ENCODE measurements around the gene NCKIPSD. TPM values are rescaled to one million over a fixed set of nuclear protein-coding genes. Genes with fewer than 3 reads are reported as not detected.
A peak's percentile ranks its signal among the peaks of the same experiment; 100 is the strongest.

Gene NCKIPSD
- total RNA-seq, 1 experiment from 2014 or later = 46.0 TPM

- Histone ChIP-seq H2AFZ (ENCODE audit: low read length) (no peak overlapping the region), H3K27me3 (ENCODE audit: insufficient read depth, low read length) (no peaks in the 10 kb centered on the region), H3K4ac (ENCODE audit: low read depth, low read length) (peak overlapping the region; percentile 5), H3K23ac (ENCODE audit: insufficient read length, low read depth, low read length) (no peak overlapping the region), H2BK12ac (ENCODE audit: insufficient read length, low read depth, low read length) (no peak overlapping the region), H3K56ac (ENCODE audit: insufficient read length, low read depth, low read length) (no peak overlapping the region), H3K4me2 (ENCODE audit: insufficient read depth, insufficient read length, low read length) (no peak overlapping the region), H4K91ac (ENCODE audit: insufficient read length, low read depth, low read length) (peak overlapping the region; percentile 27), H3K79me2 (ENCODE audit: insufficient read depth, low read length) (peaks cover 16% of the 10 kb centered on the region; the same call in 1 of the 2 replicates), H3K9me3 (ENCODE audit: control insufficient read depth, low read depth, low read length) (no peaks in the 10 kb centered on the region), H3K4me1 (ENCODE audit: insufficient read depth, low read length) (no peaks in the 10 kb centered on the region; the same call in 1 of the 2 replicates), H4K8ac (replicated peaks; ENCODE audit: insufficient read length, low read depth, low read length) (no peak overlapping the region), H2BK120ac (ENCODE audit: low read depth, low read length, poor library complexity, severe bottlenecking) (no peak overlapping the region), H3T11ph (ENCODE audit: low read length) (no peak overlapping the region), H4K5ac (ENCODE audit: insufficient read length, low read depth, low read length) (no peak overlapping the region), H4K20me1 (ENCODE audit: control insufficient read depth, insufficient read depth, insufficient read length) (peaks cover 2% of the 10 kb centered on the region), H3K18ac (ENCODE audit: insufficient read length, low read depth, low read length) (peak overlapping the region; percentile 37), H2AK5ac (ENCODE audit: insufficient read length, low read length) (no peak overlapping the region), H2BK15ac (ENCODE audit: low read depth, low read length) (no peak overlapping the region), H3K23me2 (ENCODE audit: insufficient read length, low read depth, low read length, poor library complexity, severe bottlenecking) (no peaks in the 10 kb centered on the region), H2BK20ac (ENCODE audit: low read depth, low read length, poor library complexity, severe bottlenecking) (no peak overlapping the region), H3K79me1 (ENCODE audit: insufficient read depth, low read depth, low read length, poor library complexity, severe bottlenecking) (peaks cover 9% of the 10 kb centered on the region), H3K9ac (ENCODE audit: extremely low read depth, insufficient read length, low read length) (no peak overlapping the region), H2BK5ac (ENCODE audit: insufficient read length, low read length) (no peak overlapping the region), H3K14ac (ENCODE audit: insufficient read depth, low read length) (0 out of 2 replicates have a peak overlapping the region, but pooled peaks have one; percentile 44), H3K27ac (ENCODE audit: insufficient read length, low read depth, low read length) (no peak overlapping the region)
- Mint-ChIP-seq H3K4me3 (peak overlapping the region; percentile 25 to 62), H3K27me3 (ENCODE audit: low read depth) (no peaks in the 10 kb centered on the region), H3K27ac (peak overlapping the region; percentile 93 to 97 (median 96)), H3K9me3 (no peaks in the 10 kb centered on the region), H3K4me1 (peaks cover 23 to 25% of the 10 kb centered on the region in 2 experiments), H3K36me3 (ENCODE audit: insufficient read depth in 1 of 3, low read depth in 3 of 3) (peaks cover 56 to 80% (median 68%) of the 10 kb centered on the region in 3 experiments)
- TF ChIP-seq CTCF (conservative IDR thresholded peaks at IDR 0.05) = no peak
- no peak for DNase-seq
- no CpG with 5 or more reads among the region's 23 CpGs for WGBS (ENCODE audit: extremely low coverage, insufficient read length, low lambda C conversion rate)
Measured at GRCh38 chr3:48694610-48695392, 9.1 kb upstream of the NCKIPSD start.

Data from H9 (cell line).